Muscle of leg (tissue), 11 donors: ENCODE data around the gene AUTS2. TPM values are rescaled to one million over a fixed set of nuclear protein-coding genes. Genes with fewer than 3 reads are reported as not detected.

ENCODE experiments used
- DNase-seq: peaks from one replicate; pipeline ENCODE4 v3.0.0; 2013
- H3K27ac ChIP-seq: one replicate; pipeline ENCODE4 v1.5.1; 2013; ENCODE audit warnings: mild to moderate bottlenecking, low read length, control low read depth
- H3K27me3 ChIP-seq: one replicate; pipeline ENCODE4 v1.6.1; 2013; ENCODE audit warnings: low read length; ENCODE audit not compliant: control insufficient read depth, insufficient read depth
- H3K36me3 ChIP-seq: one replicate; pipeline ENCODE4 v1.6.1; 2013; ENCODE audit warnings: low read length; ENCODE audit not compliant: control insufficient read depth, insufficient read depth
- H3K4me1 ChIP-seq: one replicate; pipeline ENCODE4 v1.6.1; 2013; ENCODE audit warnings: low read length; ENCODE audit not compliant: control insufficient read depth, insufficient read depth
- H3K4me3 ChIP-seq: one replicate; pipeline ENCODE4 v1.5.1; 2013; ENCODE audit warnings: low read length, control low read depth
- H3K9me3 ChIP-seq: replicated peaks from 2 replicates; pipeline ENCODE4 v1.6.1; 2013; ENCODE audit warnings: low read depth, low read length; ENCODE audit not compliant: control insufficient read depth
- WGBS: methylation state at CpG from one replicate; pipeline ENCODE4 v1.1.5; 2013; ENCODE audit warnings: missing lambda C conversion rate; ENCODE audit not compliant: insufficient coverage; 5-methylcytosine and 5-hydroxymethylcytosine counted together
- polyA plus RNA-seq, 8 donors: library from polyadenylated mRNA; unstranded; fragments of 120-200 nt; gene quantifications; one replicate each; pipeline versions ENCODE4 v1.2.1 to v1.2.3, GENCODE V29; 2013; ENCODE audit warnings: inconsistent platforms in 1 of 8, low replicate concordance in 1 of 8; ENCODE audit not compliant: insufficient read length in 8 of 8, insufficient read depth in 1 of 8
- total RNA-seq: library from RNA; stranded (reverse); fragments of 120-200 nt; gene quantifications from one replicate; pipeline ENCODE4 v1.2.4, GENCODE V29; 2013

AUTS2 gene
- total and polyA plus RNA-seq, 9 donors: 28.6 to 92.3 (median 58.8) TPM

DNA sequence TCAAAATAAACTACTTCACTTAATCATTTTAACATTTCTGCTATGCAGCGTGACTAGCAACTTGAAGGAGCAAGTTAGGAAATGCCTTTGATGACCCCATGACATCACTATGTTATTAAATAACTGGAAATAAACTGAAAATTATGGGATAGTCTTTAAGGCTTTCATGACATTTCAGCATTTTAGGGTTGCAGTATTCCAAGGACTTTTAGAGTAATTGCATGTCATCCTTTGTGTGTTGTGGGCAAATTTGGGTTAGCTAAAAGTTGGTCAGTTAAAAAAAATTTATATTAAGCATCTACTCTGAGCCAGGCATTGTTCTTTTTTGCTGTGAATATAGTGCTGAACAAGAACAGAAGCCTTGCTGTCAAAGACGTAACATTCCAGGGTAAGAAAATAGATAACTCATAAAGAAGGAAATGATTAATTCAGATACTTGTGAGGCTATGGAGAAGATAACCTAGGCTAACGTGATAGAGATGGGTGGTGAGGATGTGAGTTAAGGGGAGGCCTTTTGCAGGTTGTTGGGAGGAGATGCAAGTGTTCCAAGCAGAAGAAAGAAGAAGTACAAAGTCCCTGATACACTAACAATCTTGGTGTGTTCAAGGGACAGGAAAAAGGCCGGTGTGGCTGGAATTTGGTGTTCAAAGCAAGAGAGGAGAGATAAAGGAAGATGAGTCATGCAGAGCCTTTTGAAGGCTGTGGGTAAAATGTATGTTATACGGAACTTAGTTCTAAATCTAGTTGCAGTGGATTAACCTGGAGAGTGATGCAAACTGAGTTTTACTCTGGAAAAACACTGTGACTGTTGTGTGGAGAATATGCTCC, 610.2 kb downstream of the AUTS2 start:
- Histone ChIP-seq H3K27ac (no peak overlapping the region), H3K36me3 (no peaks in the 10 kb centered on the region), H3K9me3 (no peaks in the 10 kb centered on the region), H3K4me3 (no peak overlapping the region), H3K4me1 (peaks cover 4% of the 10 kb centered on the region), H3K27me3 (no peaks in the 10 kb centered on the region)
- DNase-seq: no peak
- 82% methylated on average over 4 of the region's 5 CpGs for WGBS

DNA sequence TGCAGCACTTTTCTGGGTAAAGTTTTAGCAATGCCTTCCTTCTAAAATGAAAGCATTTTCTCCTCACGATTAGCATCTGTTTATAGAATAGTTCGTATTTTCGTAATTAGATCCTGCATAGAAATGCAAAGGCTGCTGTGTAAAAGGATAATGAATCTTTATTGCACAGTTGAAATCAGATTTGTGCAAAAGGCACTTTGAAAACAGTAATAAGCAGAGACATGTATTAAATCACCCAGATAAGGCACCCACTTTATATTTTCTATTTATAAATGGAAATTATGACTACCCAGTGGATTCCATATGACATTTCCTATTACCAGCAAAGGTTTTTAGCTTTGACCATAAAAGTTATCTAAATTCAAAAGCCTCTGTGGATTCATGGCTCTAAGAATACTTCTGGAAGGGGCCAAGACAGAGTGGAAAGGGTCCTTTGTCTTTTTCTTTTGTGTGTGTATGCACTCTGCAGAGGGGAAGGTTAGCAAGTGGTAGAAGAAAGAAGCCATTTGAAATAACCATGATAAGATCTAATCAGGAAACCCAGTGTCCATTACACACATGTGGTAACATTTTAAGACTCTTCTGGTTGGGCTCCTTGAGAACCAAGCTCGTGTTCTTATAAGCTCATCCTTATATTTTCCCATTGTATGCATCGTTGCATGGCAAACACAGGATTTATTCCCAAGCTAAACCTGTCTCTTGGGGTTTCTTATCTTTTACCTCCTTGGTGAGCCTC, 612.1 kb downstream of the AUTS2 start:
- Histone ChIP-seq H3K4me3 (no peak overlapping the region), H3K9me3 (no peaks in the 10 kb centered on the region), H3K27ac (no peak overlapping the region), H3K27me3 (no peaks in the 10 kb centered on the region), H3K36me3 (no peaks in the 10 kb centered on the region), H3K4me1 (peaks cover 4% of the 10 kb centered on the region)
- DNase-seq: no peak
- no CpG with 5 or more reads among the region's 5 CpGs for WGBS

DNA sequence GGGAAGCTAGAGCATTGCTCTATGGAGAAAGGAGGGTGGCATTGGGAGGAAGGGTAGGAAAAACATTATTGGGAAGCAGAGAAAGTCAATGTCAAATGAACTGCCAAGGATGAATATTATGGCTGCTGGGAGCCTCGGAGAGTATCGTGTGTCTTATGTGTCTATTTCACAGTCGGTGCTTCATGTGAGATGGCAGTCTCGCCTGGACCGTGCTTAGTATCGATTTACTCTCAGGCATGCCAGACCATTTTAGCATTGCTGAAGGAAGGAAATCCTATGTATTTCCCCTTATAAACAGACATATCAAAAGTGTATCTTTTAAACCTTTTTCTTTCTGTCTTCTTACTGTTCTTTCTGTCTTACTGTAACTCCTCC, 612.6 kb downstream of the AUTS2 start:
- H3K9me3 ChIP-seq: no peaks in the 10 kb centered on the region
- no peaks in the 10 kb centered on the region for H3K27me3 ChIP-seq
- no peak overlapping the region for H3K4me3 ChIP-seq
- peak; percentile 36 for DNase-seq
- H3K36me3 ChIP-seq: no peaks in the 10 kb centered on the region
- WGBS: 44% methylated on average over 5 of the region's 6 CpGs
- H3K4me1 ChIP-seq: peaks cover 4% of the 10 kb centered on the region
- no peak overlapping the region for H3K27ac ChIP-seq

DNA sequence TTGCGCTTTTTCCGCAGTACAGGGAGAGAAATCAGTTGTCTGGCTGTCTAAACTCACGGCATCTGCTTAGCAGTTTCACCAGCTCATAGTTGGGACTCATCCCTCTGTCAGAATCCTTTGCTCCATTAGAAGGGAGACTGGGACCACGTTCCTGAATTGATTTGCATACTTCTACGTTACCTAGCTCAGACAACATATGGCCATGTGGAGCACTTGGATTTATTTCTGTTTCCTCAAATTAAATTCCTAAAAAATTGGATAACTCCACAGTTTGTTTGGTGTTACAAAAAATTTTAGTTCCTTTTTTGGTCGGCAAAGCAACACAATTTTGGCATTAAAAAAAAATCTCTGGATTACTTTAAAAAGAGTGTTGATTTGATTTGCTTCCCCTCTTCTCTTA, 614.0 kb downstream of the AUTS2 start:
- WGBS: 89% methylated on average over 5 of the region's 6 CpGs
- no peaks in the 10 kb centered on the region for H3K36me3 ChIP-seq
- H3K9me3 ChIP-seq: no peaks in the 10 kb centered on the region
- peaks cover 4% of the 10 kb centered on the region for H3K4me1 ChIP-seq
- no peak overlapping the region for H3K4me3 ChIP-seq
- no peak overlapping the region for H3K27ac ChIP-seq
- no peaks in the 10 kb centered on the region for H3K27me3 ChIP-seq
- DNase-seq: peak; percentile 2

DNA sequence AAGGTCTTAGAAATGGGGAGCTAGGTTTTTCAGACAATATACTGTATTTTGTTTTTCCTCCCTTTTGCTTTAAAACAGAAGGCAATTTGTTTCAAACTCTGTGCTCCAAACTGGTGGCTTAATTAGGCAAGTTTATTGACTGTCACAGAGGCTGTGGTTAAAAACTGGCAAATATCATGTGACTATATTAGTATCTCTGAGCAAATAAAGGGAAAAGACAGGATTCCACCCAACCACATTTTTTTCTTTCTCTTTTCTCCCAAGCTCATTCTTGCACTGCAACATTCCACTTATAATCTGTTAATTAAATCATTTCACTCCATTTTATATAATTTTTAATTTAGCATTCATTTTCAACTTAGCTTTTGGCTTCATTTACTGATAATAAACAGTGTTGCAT, 615.8 kb downstream of the AUTS2 start:
- H3K27me3 ChIP-seq: no peaks in the 10 kb centered on the region
- H3K9me3 ChIP-seq: no peaks in the 10 kb centered on the region
- peaks cover 4% of the 10 kb centered on the region for H3K4me1 ChIP-seq
- DNase-seq: no peak
- H3K4me3 ChIP-seq: no peak overlapping the region
- H3K27ac ChIP-seq: no peak overlapping the region
- H3K36me3 ChIP-seq: no peaks in the 10 kb centered on the region

GRCh38 chr7:70215491-70215890, 617.2 kb downstream of the AUTS2 start:
- Histone ChIP-seq H3K27me3 (no peaks in the 10 kb centered on the region), H3K27ac (no peak overlapping the region), H3K9me3 (no peaks in the 10 kb centered on the region), H3K36me3 (no peaks in the 10 kb centered on the region), H3K4me1 (peaks cover 4% of the 10 kb centered on the region), H3K4me3 (no peak overlapping the region)
- WGBS: 100% methylated on average over 1 of the region's 1 CpG
- DNase-seq: no peak

- no peaks in the 10 kb centered on the region for H3K9me3 ChIP-seq
- H3K27me3 ChIP-seq: no peaks in the 10 kb centered on the region
- H3K4me1 ChIP-seq: no peaks in the 10 kb centered on the region
- no peak overlapping the region for H3K4me3 ChIP-seq
- no peaks in the 10 kb centered on the region for H3K36me3 ChIP-seq
- WGBS: 69% methylated on average over 2 of the region's 3 CpGs
- H3K27ac ChIP-seq: no peak overlapping the region
- no peak for DNase-seq
Measured at GRCh38 chr7:70217571-70217970, 619.3 kb downstream of the AUTS2 start.

- WGBS: 80% methylated on average over 1 of the region's 3 CpGs
- Histone ChIP-seq H3K36me3 (no peaks in the 10 kb centered on the region), H3K9me3 (no peaks in the 10 kb centered on the region), H3K27me3 (no peaks in the 10 kb centered on the region), H3K27ac (no peak overlapping the region), H3K4me1 (no peaks in the 10 kb centered on the region), H3K4me3 (no peak overlapping the region)
- no peak for DNase-seq
Measured at GRCh38 chr7:70218006-70218405, 619.7 kb downstream of the AUTS2 start.

DNA sequence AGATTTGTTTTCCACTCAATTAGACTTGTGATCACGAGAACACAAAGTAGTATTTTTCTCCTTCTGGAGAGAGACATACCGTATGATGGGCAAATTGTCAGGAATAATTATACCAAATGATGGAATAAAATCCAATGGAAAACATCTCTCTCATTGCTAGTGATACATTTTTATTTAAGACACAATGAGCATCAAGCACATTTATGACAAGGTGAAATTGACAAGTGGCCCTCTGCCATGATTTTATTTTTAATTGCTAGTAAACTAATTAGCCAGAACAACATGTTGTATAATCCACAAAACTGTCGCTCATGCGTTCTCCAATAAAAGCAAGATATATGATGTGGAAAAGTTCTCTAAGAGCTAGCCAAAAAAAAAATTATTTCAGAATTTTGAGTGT, 620.8 kb downstream of the AUTS2 start:
- H3K36me3 ChIP-seq: no peaks in the 10 kb centered on the region
- no peaks in the 10 kb centered on the region for H3K4me1 ChIP-seq
- WGBS: no CpG with 5 or more reads among the region's 4 CpGs
- no peaks in the 10 kb centered on the region for H3K9me3 ChIP-seq
- H3K27ac ChIP-seq: no peak overlapping the region
- no peak for DNase-seq
- no peaks in the 10 kb centered on the region for H3K27me3 ChIP-seq
- H3K4me3 ChIP-seq: no peak overlapping the region

DNA sequence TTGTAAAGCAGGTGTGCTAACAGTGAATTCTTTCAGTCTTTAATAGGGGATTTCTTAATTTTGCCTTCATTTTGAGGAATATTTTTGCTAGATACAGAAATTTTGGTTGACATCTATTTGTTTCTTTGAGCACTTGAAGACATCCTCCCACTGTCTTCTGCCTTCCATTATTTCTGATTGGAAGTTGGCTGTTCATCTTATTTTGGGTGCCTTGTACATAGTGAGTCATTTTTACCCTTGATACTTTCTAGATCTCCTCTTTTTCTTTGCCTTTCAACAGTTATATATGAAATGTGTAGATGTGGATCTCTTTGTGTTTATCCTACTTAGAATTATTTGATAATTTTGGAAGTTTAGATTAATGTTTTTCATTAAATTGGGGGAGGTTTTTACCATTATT, 631.0 kb downstream of the AUTS2 start:
- no peak for DNase-seq

More for the DNA sequence above, 631.0 kb downstream of the AUTS2 start:
- Histone ChIP-seq H3K4me1 (no peaks in the 10 kb centered on the region), H3K27me3 (no peaks in the 10 kb centered on the region), H3K9me3 (peaks cover 15% of the 10 kb centered on the region), H3K27ac (no peak overlapping the region), H3K36me3 (no peaks in the 10 kb centered on the region), H3K4me3 (no peak overlapping the region)
